Measurements from ENCODE around the gene AP3S2. TPM values are rescaled to one million over a fixed set of nuclear protein-coding genes. Genes with fewer than 3 reads are reported as not detected.

AP3S2 gene
- total and polyA plus RNA-seq, 2 of the 8 experiments (the other 6 are each of a cell fraction or from before 2014, with no cell fraction given), result 19.2 to 45.4 TPM

DNA sequence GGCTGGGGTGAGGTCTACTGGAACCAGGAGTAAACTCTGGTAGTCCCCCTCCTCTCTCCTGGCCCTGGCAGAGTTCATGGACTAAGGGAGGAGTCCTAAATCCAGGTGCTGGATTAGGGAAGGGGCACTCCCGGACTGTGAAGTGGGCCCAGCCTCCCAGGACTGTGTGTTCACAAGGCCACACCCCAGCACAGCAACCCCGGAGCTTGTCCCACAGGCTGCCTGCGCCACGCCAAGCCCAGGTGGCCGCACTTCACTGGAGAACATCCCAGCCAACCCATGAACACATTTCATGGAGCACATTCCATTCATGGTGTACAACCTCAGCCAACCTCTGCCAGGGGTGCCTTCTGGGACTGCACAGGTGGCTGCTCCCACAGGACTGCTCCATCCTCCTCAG, 10.7 kb upstream of the AP3S2 start:
- no peak for FAIRE-seq
- Histone ChIP-seq H3K18ac (ENCODE audit: extremely low read depth, low read length) (no peak overlapping the region), H2BK5ac (ENCODE audit: low read depth, low read length) (no peak overlapping the region), H3K4me3 (ENCODE audit: extremely low read depth in 1 of 4, insufficient read depth in 2 of 4, low read depth in 3 of 4, low read length in 4 of 4) (no peak overlapping the region), H3K9ac (replicated peaks in 1 of 4; ENCODE audit: extremely low read depth in 1 of 4, low read depth in 3 of 4, low read length in 3 of 4) (no peak overlapping the region), H3K79me2 (ENCODE audit: control insufficient read depth in 1 of 2, insufficient read depth in 2 of 2, low read length in 2 of 2) (no peaks in the 10 kb centered on the region), H3K9me3 (ENCODE audit: insufficient read depth in 2 of 2, low read depth in 1 of 2, low read length in 1 of 2) (no peaks in the 10 kb centered on the region), H3K27ac (ENCODE audit: low read depth, low read length) (no peak overlapping the region), H3K36me3 (ENCODE audit: control insufficient read depth in 2 of 4, insufficient read depth in 4 of 4, low read length in 3 of 4) (no peaks in the 10 kb centered on the region), H2BK20ac (ENCODE audit: low read length) (no peak overlapping the region), H3K23me2 (ENCODE audit: low read depth, low read length) (no peaks in the 10 kb centered on the region), H4K5ac (ENCODE audit: insufficient read length, low read depth, low read length) (no peak overlapping the region), H3K56ac (replicated peaks; ENCODE audit: insufficient read length, low read depth, low read length) (no peak overlapping the region), H2BK15ac (ENCODE audit: low read length) (no peak overlapping the region), H2BK120ac (replicated peaks; ENCODE audit: low read depth, low read length) (no peak overlapping the region), H2AK5ac (ENCODE audit: low read depth, low read length) (no peak overlapping the region), H4K20me1 (replicated peaks in 1 of 2; ENCODE audit: control insufficient read depth in 1 of 2, insufficient read depth in 2 of 2, low read length in 2 of 2) (no peaks in the 10 kb centered on the region), H3K79me1 (ENCODE audit: low read depth, low read length) (no peaks in the 10 kb centered on the region), H3K14ac (ENCODE audit: insufficient read length) (no peak overlapping the region), H4K91ac (replicated peaks; ENCODE audit: insufficient read length, low read length) (no peak overlapping the region), H3K23ac (ENCODE audit: insufficient read length) (no peak overlapping the region), H4K8ac (ENCODE audit: extremely low read depth, insufficient read depth, low read length) (no peak overlapping the region), H3K27me3 (replicated peaks in 1 of 4; ENCODE audit: control insufficient read depth in 3 of 4, extremely low read depth in 1 of 4, insufficient read depth in 3 of 4, low read length in 3 of 4) (no peaks in the 10 kb centered on the region), H2BK12ac (ENCODE audit: low read depth, low read length) (no peak overlapping the region), H3K4me1 (replicated peaks in 1 of 4; ENCODE audit: control insufficient read depth in 3 of 4, insufficient read depth in 4 of 4, low read length in 3 of 4) (no peaks in the 10 kb centered on the region), H2AFZ (ENCODE audit: low read length) (no peak overlapping the region), H3K4ac (replicated peaks; ENCODE audit: insufficient read length, low read depth, low read length) (no peak overlapping the region), H3K4me2 (ENCODE audit: insufficient read depth in 1 of 2, low read depth in 2 of 2, low read length in 2 of 2) (no peak overlapping the region)
- ChIA-PET CTCF (ENCODE audit: partially characterized antibody) (interaction anchor here (0.7 to 1.8 kb wide), 4 partner anchors 10 to 183 kb away, joined by 3 to 6 read pairs (median 4); no protein-coding TSS in a partner anchor), POLR2A (ENCODE audit: partially characterized antibody) (no interaction called here)
- TF ChIP-seq CEBPB (IDR thresholded peaks at IDR 0.05; ENCODE audit: low read depth, low read length), result no peak
- TF ChIP-seq SAP30 (IDR thresholded peaks at IDR 0.05; ENCODE audit: insufficient read depth, insufficient replicate concordance, low read length), result no peak
- TF ChIP-seq GABPA (IDR thresholded peaks at IDR 0.05; ENCODE audit: borderline replicate concordance, insufficient read depth, low read length), result no peak
- DNase-seq (ENCODE audit: low read depth in 1 of 2, low spot score in 2 of 2), result no peak
- WGBS, 2 experiments (ENCODE audit: extremely low coverage in 1 of 2, insufficient coverage in 1 of 2, insufficient read length in 1 of 2, insufficient replicate concordance in 2 of 2, low coverage in 1 of 2, low lambda C conversion rate in 2 of 2, missing lambda C conversion rate in 1 of 2), result 80% methylated on average over 3 of the region's 5 CpGs; no CpG with 5 or more reads in 1 of the 2 experiments
